Mesangial cell (primary cell): ENCODE measurements around the gene ZNF771. TPM values are rescaled to one million over a fixed set of nuclear protein-coding genes. Genes with fewer than 3 reads are reported as not detected.

Experiments
- total RNA-seq: library from RNA; depleted of rRNA; stranded (reverse); fragments of >200 nt; gene quantifications from 2 replicates; pipeline ENCODE4 v1.2.3, GENCODE V29; 2015

Gene ZNF771
- total RNA-seq, result 7.4 and 8.6 TPM in 2 replicates

DNA sequence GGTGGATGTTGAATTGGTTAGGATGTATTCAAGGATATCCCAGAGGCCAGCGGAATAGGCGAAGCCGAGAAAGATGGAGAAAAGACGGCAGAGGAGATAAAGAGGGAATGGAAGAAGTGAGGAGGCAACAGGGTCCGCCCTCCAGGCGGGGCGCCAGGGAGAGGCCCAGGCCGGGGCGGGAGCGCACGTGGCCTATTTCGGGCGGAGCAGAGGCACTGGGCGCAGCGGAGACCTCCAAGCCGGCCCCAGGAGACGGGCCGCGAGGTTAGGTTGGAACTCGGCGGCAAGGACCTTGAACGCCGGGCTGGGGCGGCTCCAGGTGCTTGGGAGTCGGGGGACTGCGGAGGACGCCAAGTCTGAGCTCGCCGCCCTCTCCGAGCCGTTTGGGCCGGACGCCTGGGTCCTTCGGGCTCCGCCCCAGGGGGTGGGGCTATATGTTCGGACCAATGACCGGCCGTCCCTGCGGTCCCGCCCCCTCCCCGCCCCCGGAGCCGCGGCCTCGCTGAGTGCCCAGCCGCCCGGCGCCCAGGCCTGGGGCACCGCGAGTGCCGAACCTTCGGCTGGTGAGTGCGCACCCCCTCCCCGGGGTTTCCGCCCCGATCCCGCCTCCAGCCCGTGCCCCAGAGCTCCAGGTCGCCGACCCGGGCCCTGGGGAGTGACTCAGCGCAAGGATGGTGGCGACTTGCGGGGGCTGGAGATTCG, at the start of gene ZNF771:
TSS of gene ZNF771 (plus strand) at position 505 of the 702 bp plus-strand sequence. CDS start 448 bp downstream, outside the sequence.

DNA sequence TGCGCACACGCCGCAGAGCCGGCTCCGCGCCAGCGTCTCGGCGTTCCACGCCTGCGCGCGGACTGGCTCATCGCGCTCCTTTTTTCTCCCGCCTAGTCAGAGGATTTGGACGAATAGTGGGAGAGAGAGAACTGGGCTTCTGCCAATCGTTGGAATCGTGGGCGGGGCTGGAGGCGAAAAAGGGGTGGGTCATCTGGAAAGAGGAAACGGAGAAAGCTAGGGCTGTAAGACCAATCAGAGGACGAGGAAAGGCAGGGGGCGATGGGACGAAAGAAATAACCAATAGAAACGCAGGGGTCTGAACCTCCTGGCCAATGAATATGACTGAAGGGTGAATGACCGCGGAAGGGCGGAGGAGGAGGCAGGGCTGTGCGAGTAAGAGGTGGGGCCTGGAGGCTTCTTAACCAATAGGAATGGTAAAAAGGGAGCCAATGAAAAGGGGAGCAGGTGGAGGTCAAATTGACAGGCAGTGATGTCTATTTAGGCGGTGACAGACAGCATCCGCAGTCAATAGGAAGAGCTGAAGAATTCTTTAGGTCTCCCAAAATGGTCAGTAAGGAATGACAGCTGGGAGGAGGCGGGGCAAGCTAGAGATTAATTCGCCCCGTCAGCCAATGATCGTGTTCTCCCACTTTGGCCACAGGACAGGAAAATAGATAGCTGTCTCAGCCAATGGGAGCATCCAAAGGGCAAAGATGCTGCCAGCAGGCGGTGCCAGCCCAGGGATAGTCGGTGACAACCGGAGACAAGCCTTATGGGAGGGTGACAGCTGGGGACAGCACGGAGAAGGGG, 36.8 kb upstream of the ZNF771 start, which contains the start of gene TBC1D10B:
TSS of gene TBC1D10B (minus strand) at position 39 of the 792 bp plus-strand sequence. CDS start 311 bp downstream, outside the sequence.

DNA sequence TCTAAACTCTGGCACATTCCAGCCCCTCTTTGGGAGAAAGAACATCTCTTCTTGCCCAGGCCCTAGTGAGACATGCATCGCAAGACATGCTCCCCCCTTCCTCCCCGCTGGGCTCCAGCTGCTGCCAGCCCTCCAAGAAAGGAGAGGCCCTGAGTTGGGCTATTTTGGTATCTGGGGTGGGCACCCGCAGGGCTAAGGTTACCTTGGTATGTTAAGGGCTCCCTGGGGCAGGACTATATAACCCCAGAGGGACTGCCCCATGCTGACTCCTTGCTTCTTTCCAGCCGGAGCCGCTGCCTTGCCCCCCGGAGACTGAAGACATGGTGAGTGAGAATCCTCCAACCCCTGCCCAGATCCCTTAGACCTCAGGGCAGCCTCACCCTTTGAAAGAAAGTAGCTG, 32.9 kb upstream of the ZNF771 start, which contains the start of gene MYL11:
TSS of gene MYL11 (plus strand) at position 265 of the 400 bp plus-strand sequence. CDS start at position 321, 56 bp downstream.

DNA sequence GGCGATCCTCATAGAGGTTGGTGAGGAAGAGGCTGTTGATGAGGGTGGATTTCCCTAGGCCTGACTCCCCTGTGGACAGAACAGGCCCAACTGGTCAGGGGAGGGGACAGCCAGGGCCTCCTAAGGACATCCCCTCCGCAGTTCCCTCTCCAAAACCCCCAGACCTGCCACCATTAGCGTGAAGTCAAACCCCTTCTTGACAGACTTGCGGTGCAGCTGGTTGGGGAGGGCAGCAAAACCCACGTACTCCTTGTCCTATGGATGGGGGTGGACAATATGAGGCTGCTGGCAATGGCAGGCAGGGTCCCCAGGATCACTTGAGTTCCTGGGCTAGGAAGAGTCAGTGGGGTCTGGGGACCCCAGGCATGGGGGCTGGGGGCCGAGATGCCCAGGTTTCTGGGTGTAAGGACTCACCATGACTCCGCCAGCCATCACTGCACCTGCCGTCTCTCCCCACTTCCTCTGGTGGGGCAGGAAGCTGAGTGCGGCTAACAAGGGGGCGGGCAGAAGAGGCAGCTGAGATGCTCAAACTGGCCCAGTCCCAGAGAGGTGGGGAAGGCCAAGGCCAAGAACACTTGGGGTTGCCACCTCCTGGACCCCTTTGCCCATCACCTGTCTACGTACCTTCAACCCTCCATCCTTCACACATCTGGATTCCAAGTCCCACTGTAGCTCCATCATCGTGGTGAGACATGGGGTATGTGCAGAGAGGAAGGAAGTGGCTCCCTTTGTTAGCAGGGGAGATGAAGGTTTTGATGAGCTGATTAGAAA, 25.1 kb upstream of the ZNF771 start, which contains the start of gene SEPTIN1:
TSS of gene SEPTIN1 (minus strand) at position 451 of the 771 bp plus-strand sequence. CDS start at position 432, 19 bp downstream.

DNA sequence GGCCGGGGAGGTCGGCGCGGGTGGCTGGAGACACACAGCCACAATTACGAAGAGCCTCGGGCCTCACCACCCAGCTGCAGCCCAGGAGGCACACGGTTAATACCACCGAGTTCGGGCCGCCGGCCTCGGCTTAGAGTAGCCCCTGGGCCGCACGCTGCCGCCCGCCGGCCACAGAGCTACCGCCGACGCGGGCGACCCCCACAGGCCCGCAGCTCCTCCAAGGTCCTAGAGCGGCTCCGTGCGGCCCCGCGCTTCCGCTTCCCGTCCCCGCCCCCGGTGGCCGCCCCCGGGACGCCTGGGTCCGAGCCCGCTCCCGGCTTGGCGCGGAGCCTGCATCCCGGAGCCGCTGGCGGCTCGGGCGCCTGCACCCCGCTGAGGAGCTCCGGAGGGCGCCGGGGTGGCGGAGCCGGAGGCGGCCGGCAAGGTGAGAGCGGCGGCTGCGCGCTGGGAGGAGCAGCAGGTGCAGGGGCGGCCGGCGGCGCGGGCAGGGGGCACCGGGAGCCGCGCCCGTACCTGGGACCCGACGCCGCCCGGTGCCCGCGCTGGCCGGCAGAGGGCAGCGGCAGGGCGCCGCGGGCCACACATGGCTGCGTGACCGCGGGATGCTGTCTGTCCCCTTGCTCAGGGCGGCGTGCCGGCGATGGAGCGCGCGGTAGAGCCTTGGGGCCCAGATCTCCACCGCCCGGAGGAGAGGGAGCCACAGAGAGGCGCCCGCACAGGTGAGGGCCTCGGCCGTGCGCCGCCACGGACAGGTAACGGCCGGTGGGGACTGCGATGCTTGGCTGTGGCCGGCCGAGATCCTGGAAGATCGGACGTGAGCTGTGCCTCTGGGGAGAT, 12.0 kb upstream of the ZNF771 start, which contains the start of gene ZNF48:
TSS of gene ZNF48 (plus strand) at position 266 of the 837 bp plus-strand sequence. CDS start at position 641, 375 bp downstream.

DNA sequence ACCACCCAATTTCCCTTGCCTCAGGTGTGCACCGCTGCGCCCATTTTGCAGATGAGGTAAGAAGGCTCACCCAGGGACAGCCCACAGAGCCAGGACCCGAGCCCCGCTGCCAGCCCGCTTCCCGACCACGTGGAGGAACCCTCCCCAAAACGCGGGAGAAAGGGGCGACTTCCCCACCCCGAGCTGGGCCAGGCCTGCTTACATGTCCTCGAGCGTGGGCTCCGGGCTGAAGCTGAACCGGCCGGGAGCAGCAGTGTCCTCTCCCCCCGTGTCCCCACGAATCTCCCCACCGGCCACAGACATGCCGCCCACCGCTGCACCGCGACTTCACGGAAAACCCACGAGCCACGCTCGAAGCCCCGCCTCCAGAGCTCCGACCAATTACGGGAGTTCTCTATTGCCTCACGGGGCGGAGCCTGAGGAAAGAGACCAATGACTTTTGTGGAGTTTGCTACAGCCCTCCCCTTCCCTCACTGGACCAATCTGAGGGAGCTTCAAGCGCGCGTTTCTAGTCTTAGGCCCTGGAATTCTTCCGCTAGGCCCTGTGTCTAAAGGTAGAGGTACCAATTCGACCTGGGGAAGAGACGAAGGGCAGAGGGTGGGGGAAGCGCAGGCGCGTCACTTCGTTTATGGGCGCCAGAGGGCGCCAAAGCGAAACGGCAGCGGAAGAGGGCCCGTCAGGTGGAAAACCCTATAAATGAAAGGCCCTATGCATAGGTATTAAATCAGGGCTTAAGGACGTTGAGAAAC, 22.4 kb downstream of the ZNF771 start, which contains the start of gene DCTPP1:
TSS of gene DCTPP1 (minus strand) at position 353 of the 750 bp plus-strand sequence. CDS start at position 303, 50 bp downstream.

DNA sequence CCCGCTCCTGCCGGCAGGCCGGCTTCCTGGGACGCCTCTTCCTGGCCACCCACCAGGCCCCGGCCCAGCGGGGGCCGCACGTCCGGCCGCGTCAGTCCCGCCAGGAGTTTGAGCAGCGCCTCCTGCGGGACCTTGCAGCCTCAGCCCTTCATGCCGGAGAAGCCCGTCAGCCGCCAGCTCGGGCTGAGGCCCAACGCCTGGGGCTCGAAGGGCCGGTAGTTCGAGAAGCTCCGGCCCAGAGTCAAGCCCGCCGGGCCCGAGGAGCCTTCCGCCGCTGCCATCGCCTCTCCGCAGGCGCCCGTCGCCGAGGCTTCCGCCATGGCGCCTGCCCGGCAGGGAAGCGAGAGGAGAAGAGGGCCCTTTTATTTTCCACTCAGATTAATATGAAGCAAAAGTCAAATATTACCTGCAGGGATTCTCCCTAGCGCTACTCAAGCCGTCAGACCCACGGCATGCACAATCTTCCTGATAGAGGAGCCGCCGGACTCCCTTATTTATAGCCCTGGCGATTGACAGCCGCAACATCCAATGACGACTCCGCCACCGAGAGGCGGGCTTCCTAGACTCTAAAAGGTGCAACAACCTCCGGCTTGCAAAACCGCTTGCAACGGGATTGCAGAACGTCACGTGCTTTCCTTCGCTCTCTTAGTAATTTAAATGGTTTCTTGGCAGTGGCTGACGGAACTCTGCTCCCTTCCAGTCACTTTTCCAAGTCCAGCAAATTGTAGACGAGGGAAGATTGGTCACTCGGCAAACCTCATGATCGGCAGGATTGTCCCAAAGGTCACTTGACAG, 38.2 kb downstream of the ZNF771 start, which contains the start of gene SEPHS2:
TSS of gene SEPHS2 (minus strand) at position 467 of the 795 bp plus-strand sequence. CDS start at position 320, 147 bp downstream.

Other genes starting within 250 kb of the ZNF771 start
- gene CORO1A, start 224.0 kb upstream of the ZNF771 start, total RNA-seq, result 3.0 and 10.1 TPM in 2 replicates
- gene BOLA2B, start 213.9 kb upstream of the ZNF771 start, total RNA-seq, result 122 and 439 TPM in 2 replicates
- 92.7 and 110 TPM in 2 replicates for gene SLX1A, start 213.7 kb upstream of the ZNF771 start, total RNA-seq
- gene SULT1A3, start 208.4 kb upstream of the ZNF771 start, total RNA-seq, result 2.8 and 7.6 TPM in 2 replicates
- 0.63 and 2.9 TPM in 2 replicates for gene NPIPB13, start 159.1 kb upstream of the ZNF771 start, total RNA-seq
- gene CD2BP2, start 52.3 kb upstream of the ZNF771 start, total RNA-seq, result 39.6 and 43.5 TPM in 2 replicates
- 42.7 and 47.9 TPM in 2 replicates for gene TBC1D10B, start 37.1 kb upstream of the ZNF771 start, total RNA-seq
- 1.8 TPM in 1 of 2 replicates, not detected in the other for gene MYL11, start 32.8 kb upstream of the ZNF771 start, total RNA-seq
- 0.63 TPM in 1 of 2 replicates, not detected in the other for gene SEPTIN1, start 25.0 kb upstream of the ZNF771 start, total RNA-seq
- gene ZNF48, start 12.2 kb upstream of the ZNF771 start, total RNA-seq, result 12.4 and 17.7 TPM in 2 replicates
- 43.4 and 96.5 TPM in 2 replicates for gene DCTPP1, start 22.4 kb downstream of the ZNF771 start, total RNA-seq
- 20.2 and 23.2 TPM in 2 replicates for gene SEPHS2, start 38.3 kb downstream of the ZNF771 start, total RNA-seq
- not detected in 2 replicates for gene ITGAL, start 65.1 kb downstream of the ZNF771 start, total RNA-seq
- 32.4 and 46.5 TPM in 2 replicates for gene ZNF768, start 119.0 kb downstream of the ZNF771 start, total RNA-seq
- gene ZNF747, start 127.3 kb downstream of the ZNF771 start, total RNA-seq, result 6.4 and 11.0 TPM in 2 replicates
- 5.4 and 11.2 TPM in 2 replicates for gene ZNF764, start 150.8 kb downstream of the ZNF771 start, total RNA-seq
- gene ZNF688, start 164.1 kb downstream of the ZNF771 start, total RNA-seq, result 8.0 and 11.8 TPM in 2 replicates
- gene ZNF785, start 178.1 kb downstream of the ZNF771 start, total RNA-seq, result 4.4 and 8.7 TPM in 2 replicates
- gene ZNF689, start 202.8 kb downstream of the ZNF771 start, total RNA-seq, result 8.5 and 8.9 TPM in 2 replicates
- 32.1 and 36.4 TPM in 2 replicates for gene PRR14, start 243.4 kb downstream of the ZNF771 start, total RNA-seq